Fibroblast of skin of right biceps (primary cell): Measurements from ENCODE around the gene RSRC2.
"Not testable (repeated sequence)": the region's sequence is repeated elsewhere in the genome, so short reads cannot be mapped to it uniquely, and the experiment has no call there.

Source experiments
- DNase-seq: peaks from one replicate; pipeline ENCODE4 v3.0.0-alpha.2; 2013

RSRC2 gene

DNA sequence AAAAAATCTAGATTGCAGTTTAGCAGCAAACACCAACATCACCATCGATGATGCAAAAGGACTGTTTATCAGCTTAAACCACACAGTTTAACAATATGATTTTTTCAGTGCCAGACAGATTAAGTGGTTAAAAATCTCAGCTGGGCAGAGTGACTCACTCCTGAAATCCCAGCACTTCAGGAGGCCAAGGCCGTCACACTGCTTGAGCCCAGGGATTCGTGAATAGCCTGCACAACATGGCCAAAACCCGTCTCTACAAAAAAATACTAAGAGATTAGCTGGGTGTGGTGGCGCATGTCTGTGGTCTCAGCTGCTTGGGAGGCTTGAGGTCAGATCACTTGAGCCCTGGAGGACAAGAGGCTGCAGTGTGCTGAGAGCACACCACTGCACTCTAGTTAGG, 8.9 kb downstream of the RSRC2 start:
- peak; percentile 75 for DNase-seq

DNA sequence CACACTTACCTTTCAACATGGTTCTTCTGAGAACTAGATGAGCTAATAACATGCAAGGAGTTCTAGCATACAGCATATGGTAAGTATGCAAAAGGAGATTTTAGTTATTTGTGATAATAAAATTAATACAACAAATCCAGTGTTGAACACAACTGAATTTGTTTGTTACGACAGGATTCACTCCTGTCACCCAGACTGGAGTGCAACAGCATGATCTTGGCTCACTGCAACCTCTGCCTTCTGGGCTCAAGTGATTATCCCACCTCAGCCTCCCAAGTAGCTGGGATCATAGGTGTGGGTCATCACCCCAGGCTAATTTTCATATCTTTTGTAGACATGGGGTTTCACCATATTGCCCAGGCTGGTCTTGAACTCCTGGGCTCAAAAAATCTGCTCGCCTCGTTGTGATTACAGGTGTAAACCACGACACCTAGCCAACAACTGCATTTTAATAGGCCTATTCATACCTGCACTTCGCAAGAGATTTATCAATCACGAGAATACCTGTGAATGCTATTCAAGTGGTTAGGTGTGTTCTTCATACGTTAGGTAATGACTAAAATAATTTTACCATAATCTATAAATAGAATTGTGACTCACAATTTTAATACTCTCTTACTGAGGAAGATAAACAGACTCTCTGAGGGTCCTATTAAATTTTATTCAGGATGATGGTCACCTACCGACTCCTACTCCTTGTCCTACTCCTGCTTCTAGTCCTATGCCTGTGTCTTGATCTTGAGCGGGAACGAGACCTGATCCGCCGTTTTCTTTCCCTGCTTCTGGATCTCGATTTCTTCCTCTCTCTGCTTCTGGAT, 10.0 kb downstream of the RSRC2 start:
- no peak for DNase-seq

DNA sequence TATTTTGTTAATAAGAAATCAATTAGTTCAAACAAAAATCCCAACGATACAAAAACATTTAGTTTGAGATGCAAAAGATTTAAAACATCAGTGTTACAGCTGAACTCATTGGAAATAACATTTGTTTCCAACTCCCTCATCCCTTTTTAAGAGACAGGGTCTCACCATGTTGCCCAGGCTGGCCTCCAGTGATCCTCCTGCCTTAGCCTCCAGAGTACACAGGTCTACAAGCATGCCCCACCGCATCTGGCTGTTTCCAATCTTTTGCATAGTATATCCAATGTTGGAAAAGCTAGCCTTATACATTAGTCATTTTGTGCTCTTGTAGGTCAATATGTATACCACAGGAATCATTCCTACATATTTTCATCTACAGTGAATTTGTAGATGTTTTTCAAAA, 11.5 kb downstream of the RSRC2 start:
- DNase-seq, result no peak

GRCh38 chr12:122513660-122514059, 13.1 kb downstream of the RSRC2 start:
- no peak for DNase-seq

DNA sequence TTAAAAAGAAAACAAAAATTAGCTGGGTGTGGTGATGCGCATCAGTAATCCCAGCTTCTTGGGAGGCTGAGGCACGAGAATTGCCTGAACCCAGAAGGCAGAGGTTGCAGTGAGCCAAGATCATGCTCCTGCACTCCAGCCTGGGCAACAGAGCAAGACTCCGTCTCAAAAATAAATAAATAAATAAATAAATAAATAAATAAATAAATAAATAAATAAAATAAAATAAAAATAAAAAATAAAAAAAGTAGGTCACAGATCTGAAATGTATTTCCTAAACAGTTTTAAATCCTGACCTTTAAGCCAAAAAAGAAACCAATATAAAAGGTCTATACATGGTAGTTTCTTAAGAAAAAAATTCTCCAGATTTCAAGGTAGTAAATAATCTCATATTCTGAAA, 13.7 kb downstream of the RSRC2 start:
- not testable (repeated sequence) for DNase-seq

GRCh38 chr12:122508163-122508562, 18.6 kb downstream of the RSRC2 start:
- DNase-seq, result no peak

DNA sequence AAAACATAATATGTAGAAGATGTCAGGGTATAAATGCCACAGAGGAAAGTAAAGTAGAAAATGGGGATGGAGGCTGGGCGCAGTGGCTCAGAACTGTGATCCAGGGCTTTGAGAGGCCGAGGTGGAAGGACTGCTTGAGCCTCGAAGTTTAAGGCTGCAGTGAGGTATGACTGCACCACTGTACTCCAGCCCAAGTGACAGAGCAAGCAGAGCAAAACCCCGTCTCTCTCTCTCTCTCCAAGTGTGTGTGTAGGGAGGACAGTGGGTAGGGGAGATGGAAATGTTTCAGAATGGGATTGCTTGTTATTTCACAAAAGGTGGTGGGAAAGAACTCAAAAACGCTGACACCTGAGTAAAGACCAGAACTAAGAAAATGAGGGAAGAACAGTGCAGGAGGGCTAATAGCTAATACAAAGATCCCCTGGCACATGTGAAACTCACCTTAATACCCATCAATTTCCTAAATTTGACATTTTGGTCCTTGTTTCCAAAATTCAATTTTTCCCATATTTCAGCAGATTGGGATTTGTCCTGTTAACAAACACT, 20.3 kb downstream of the RSRC2 start:
- DNase-seq, result no peak

DNA sequence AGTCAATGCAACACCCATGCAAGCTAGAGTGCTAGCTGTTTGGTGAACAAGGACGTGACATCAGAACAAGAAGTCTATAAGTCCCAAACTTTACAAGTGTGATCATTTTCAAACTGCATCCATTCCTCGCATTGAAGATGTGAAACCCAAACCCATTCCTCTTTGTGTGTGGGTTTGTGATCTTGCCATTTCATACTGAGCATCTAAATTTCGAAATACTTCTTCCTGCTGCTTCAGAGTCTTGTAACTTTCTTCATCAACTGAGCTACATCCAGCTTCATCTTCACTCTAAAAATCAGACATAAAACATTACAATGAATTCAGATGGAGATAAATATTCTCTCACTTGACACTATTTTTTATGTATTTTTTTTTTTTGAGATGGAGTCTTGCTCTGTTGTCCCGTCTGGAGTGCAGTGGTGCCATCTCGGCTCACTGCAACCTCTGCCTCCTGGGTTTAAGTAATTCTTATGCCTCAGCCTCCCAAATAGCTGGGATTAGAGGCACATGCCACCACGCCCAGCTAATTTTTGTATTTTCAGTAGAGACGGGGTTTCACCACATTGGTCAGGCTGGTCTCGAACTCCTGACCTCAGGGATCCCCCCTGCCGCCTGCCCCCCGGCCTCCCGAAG, 21.2 kb downstream of the RSRC2 start:
- no peak for DNase-seq

DNA sequence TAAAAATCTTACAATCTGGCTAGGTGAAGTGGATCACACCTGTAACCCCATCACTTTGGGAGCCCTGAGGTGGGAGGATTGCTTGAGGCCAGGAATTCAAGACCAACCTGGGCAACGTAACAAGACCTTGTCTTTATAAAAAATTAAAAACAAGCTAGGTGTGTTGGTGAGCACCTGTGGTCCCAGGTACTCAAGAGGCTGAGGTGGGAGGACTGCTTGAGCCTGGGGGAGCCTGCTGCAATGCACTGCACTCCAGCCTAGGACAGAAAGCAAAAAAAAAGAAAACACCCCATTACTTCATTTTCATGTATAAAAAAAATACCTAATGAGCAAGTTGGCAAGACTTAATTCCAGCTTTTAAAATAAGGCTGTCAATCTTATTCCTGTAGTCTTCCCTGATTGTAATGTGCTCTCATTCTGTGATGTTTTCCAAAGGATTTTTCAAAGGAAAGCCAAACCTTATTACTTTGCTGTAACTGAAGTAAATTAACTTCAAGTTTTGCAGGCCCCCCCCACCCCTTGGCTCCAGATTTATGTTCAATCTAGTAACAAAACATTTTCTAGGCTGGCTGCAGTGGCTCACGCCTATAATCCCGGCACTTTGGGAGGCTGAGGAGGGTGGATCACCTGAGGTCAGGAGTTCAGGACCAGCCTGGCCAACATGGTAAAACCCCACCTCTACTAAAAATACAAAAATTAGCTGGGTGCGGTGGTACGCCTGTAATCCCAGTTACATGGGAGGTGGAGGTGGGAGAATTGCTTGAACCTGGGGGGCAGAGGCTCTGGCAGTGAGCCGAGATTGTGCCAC, 22.7 kb downstream of the RSRC2 start:
- DNase-seq, result no peak

DNA sequence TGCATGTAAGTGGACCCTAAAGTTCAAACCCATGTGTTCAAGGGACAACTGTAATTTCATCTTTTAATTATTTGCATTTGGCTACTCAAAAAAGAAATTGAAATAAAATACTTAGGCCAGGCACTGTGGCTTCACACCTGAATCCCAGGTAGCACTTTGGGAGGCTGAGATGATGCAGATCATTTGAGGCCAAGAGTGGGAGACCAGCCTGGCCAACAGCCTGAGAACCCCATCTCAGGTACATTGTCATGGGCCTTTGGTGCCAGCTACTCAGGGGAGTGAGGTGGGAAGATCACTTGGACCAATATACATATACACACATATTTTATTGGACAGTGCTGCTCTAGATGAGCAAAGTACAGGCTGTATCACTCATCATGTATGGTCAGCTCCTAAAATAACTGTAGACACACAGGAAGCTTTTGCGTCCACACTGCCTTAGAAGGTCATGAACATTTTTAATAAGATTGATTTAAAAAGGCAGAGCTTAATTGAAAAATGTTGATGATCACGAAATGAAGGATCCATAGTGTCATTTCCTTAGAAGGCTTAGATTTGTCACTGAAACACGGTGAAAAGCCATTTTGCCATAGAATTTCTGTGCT, 23.5 kb downstream of the RSRC2 start:
- no peak for DNase-seq

DNA sequence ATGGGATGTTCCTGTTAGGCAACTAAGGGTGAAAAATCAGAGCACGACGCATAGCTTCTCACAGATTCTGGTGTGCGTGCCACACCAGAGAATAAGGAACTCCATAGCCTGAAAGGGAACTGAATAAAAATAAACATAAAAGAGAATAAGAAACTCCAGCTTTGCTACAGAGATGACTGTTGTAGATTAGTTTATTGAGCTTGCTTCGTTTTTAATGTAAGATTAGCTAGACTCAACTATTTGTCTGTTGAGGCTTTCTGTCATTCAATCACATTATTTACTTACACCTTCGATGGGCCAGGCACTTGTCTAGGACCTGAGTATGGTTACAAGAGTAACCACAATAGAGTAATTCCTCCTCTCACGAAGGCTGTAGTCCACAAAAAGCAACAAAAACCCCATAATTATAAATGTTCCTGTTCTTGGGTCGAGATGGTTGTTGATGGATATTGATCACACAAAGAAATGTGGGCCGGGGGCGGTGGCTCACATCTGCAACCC, 25.2 kb downstream of the RSRC2 start:
- DNase-seq, result no peak

DNA sequence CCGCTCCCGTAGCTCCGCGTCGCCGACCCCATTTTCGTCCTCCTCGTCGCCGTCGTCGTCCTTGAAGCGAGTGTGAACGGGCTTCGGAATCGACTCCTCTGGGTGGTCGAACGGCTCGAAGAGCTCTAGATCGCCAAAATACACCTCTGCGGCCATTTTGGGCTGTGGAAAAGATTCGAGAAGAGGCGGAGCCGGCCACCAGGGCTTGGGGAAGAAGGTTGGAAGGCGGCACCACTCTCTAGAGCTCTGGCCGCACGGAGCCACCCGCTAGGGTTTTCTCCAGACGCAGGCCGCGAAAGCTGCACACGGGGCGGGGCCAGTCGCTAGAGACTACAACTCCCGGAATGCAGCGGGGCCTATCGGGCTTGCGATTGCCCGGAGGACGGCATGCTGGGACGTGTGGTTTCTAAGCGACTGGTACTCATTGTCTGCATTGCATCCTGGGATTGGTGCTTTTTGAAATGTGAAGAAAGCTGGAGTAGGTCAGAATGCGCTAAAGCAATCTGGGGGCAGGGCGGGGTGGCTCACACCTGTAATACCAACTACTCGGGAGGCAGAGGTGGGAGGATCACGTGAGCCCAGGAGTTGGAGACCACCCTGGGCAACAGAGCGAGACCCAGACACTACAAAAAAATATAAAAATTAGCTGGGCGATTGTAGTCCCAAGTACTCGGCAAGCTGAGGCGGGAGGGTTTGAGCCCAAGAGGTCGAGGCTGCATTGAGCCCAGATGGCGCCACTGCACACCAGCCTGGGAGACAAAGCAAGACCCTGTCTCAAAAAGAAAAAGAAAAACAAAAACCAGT, 25.8 kb downstream of the RSRC2 start, which contains the start of gene ZCCHC8:
Gene ZCCHC8 (minus strand): TSS at position 248 of the 804 bp plus-strand sequence. CDS start 92 bp downstream, at position 156.
- DNase-seq, result peak; percentile 98

DNA sequence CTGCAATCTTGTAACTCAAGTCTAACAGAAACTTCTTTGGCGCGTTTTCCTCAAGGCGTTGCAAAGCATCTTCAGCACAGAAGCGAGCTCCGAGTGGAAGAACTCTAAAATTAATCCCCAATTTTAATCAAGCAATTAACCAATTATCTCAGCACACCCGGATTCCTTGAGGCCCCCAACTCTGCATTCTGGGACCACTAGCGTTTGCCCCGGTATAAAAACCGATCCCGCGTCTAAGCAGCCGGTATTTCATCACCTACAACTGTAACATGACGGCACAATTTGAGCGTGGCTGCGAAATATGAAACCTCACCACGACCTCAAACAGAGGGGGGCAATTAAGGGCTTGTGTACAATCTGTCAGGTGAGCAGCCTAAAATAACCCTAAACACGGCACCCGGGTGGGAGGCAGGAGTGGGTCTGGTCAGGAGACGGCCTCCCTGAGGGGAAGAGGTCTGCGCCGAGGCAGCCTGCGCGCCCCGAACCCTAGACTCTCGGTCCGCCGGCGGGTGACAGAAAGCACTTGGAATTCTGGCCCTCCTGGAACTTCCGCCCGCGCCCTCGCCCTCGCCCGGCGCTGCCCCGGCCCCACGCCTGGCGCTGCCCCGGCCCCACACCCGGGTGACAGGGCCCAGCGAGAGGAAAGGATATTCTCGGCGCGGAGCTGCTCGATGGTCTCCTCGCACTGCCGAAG, 26.6 kb downstream of the RSRC2 start:
- DNase-seq, result peak; percentile 72

DNA sequence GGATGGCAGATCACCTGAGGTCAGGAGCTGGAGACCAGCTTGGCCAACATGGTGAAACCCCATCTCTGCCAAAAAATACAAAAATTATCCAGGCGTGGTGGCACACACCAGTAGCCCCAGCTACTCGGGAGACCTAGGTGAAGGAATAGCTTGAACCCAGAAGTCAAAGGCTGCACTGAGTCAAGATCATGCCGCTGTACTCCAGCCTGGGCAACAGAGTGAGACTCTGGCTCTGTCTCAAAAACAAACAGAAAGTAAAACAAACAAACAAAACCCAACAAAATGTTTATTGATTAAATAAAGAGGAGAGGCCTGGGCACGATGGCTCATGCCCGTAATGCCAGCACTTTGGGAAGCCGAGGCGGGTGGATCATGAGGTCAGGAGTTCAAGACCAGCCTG, 31.5 kb downstream of the RSRC2 start:
- DNase-seq, result no peak

- not testable (repeated sequence) for DNase-seq
These were observed 33.5 kb downstream of the RSRC2 start for GRCh38 chr12:122493222-122493621.

DNA sequence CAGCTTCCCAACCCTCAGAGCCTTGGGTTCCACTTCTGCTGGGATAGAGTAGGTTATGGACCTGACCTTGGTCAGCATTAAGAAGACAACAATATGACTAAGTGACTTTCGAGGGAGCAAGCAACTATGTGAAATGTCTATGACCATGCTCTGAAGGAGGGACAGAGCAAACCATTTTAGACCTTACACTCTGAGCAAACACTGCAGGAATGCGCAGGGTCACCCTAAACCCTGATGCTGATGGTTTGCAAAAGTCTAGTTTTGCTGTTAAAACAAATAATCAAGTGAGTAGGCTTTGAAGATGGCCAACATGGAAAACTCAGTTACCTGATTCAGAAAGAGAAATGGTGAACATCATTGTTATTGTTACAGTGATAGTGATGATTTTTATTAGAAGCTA, 34.7 kb downstream of the RSRC2 start:
- DNase-seq, result no peak

- DNase-seq, result no peak
These were observed 37.7 kb downstream of the RSRC2 start for GRCh38 chr12:122489038-122489437.

- DNase-seq, result not testable (repeated sequence)
These were observed 38.9 kb downstream of the RSRC2 start for GRCh38 chr12:122487807-122488206.

- DNase-seq, result no peak
These were observed 39.8 kb downstream of the RSRC2 start for GRCh38 chr12:122486805-122487426.

- DNase-seq, result peak; percentile 26
These were observed 40.4 kb downstream of the RSRC2 start for GRCh38 chr12:122486360-122486759.

DNA sequence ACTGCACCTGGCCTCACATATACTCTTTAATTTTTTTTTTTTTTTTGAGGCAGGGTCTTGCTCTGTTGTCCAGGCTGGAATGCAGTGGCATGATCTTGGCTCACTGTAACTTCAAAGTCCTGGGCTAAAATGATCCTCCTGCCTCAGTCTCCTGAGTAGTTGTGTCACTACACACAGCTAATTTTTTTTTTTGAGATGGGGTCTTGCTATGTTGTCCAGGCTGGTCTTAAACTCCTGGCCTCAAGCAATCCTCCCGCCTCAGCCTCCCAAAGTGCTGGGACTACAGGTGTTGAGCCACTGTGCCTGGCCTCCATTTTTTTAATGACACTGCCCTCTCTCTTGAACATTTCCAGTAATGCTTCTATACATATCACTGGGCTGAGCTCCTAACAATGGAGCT, 42.4 kb downstream of the RSRC2 start:
- DNase-seq, result not testable (repeated sequence)
